Tibial nerve (tissue), 3 donors: ENCODE data around the gene MED9.

ENCODE experiments used
- CTCF ChIP-seq, 5 experiments: fragments of 200-600 bp in 3 of 5; fragments of 450-650 bp in 2 of 5; sonication (generic) in 3 of 5; IDR thresholded peaks; one replicate each; pipeline ENCODE4 v1.5.1; 2016 to 2019; ENCODE audit warnings: antibody characterized with exemption in 5 of 5, mild to moderate bottlenecking in 3 of 5, moderate library complexity in 2 of 5
- POLR2A ChIP-seq, 2 donors: fragments of 450-650 bp; IDR thresholded peaks; one replicate each; pipeline ENCODE4 v1.6.1; 2017; ENCODE audit warnings: antibody characterized with exemption in 2 of 2, mild to moderate bottlenecking in 2 of 2, moderate library complexity in 2 of 2

GRCh38 chr17:17456251-17456650 is 20.5 kb upstream of the MED9 start:
- no peak for TF ChIP-seq CTCF (IDR thresholded peaks at IDR 0.05)
- no peak for TF ChIP-seq POLR2A (IDR thresholded peaks at IDR 0.05)
